SK-N-MC (cell line): ENCODE measurements around the gene LRRC28.

Experiments used
- EZH2 ChIP-seq: fragments of 200-600 bp; sonication (generic); IDR thresholded peaks from one replicate; pipeline ENCODE4 v1.6.1; 2017; ENCODE audit warnings: antibody characterized with exemption
- POLR2AphosphoS5 ChIP-seq: IDR thresholded peaks from 2 replicates; pipeline ENCODE4 v1.6.1; 2012; ENCODE audit warnings: mild to moderate bottlenecking, low read depth, low read length, borderline replicate concordance

DNA sequence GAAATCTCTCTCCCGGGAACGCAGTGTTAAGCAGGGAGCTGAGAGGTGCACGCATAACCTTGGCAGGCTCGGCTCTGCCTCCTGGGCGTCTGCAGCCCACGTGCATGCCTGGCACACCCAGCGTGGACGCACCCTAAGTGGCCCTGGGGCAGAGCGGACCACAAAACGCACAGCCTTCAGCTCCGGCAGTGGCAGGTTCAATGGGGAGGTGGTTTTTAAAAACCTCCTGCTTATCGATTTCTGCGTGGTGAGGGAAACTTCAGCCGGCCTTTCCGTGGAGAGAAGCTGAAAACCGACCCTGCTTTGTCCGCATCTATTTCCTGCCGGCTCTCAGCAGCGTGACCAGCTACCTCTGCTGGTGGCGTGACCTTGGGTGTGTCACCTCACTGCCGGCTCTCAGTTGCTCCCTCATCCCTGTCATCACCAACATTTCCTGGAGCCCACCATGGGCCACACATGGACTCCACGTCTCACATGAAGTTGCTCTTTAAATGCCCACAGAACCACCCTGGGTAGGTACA is 179.7 kb downstream of the LRRC28 start:
- no peak for TF ChIP-seq POLR2AphosphoS5
- no peak for TF ChIP-seq EZH2
